HL-60 (cell line): ENCODE measurements around the gene BCAT1.
"Not testable (repeated sequence)": the region's sequence is repeated elsewhere in the genome, so short reads cannot be mapped to it uniquely, and the experiment has no call there.

Experiments
- DNase-seq, 2 experiments: peaks; one replicate each; pipeline ENCODE4 v3.0.0-alpha.2; 2010 to 2020; ENCODE audit warnings: low read depth in 1 of 2, low spot score in 1 of 2
- H3K27ac ChIP-seq: fragments of 250-450 bp; sonication (Bioruptor Pico); replicated peaks from 2 replicates; pipeline ENCODE4 v1.5.1; 2020; ENCODE audit warnings: mild to moderate bottlenecking, moderate library complexity
- H3K27me3 ChIP-seq: fragments of 250-450 bp; sonication (Bioruptor Pico); 2 replicates; pipeline ENCODE4 v1.5.1; 2021; ENCODE audit warnings: mild to moderate bottlenecking, moderate library complexity; ENCODE audit not compliant: insufficient read depth, poor library complexity, severe bottlenecking
- H3K4me3 ChIP-seq: replicated peaks from 2 replicates; pipeline ENCODE4 v1.5.1; 2011; ENCODE audit warnings: mild to moderate bottlenecking, control low read depth, low read length; ENCODE audit not compliant: insufficient read depth
- CTCF ChIP-seq: IDR thresholded peaks from one replicate; pipeline ENCODE4 v1.5.1; 2011; ENCODE audit warnings: low read length, control low read depth, inconsistent platforms; ENCODE audit not compliant: insufficient read depth
- GABPA ChIP-seq: IDR thresholded peaks from 2 replicates; pipeline ENCODE4 v1.6.1; 2012; ENCODE audit warnings: low read depth
- POLR2AphosphoS5 ChIP-seq: IDR thresholded peaks from 2 replicates; pipeline ENCODE4 v1.6.1; 2012; ENCODE audit warnings: low read depth
- REST ChIP-seq: IDR thresholded peaks from 2 replicates; pipeline ENCODE4 v1.6.1; 2012; ENCODE audit warnings: low read depth; ENCODE audit not compliant: insufficient replicate concordance
- SPI1 ChIP-seq: IDR thresholded peaks from 2 replicates; pipeline ENCODE4 v1.6.1; 2012; ENCODE audit warnings: low read depth, mild to moderate bottlenecking, borderline replicate concordance

Gene BCAT1

GRCh38 chr12:24880732-24881131 lies 68.2 kb downstream of the BCAT1 start:
- Histone ChIP-seq H3K4me3 (no peak overlapping the region), H3K27ac (no peak overlapping the region), H3K27me3 (no peaks in the 10 kb centered on the region)
- TF ChIP-seq CTCF (no peak), GABPA (no peak), REST (no peak), POLR2AphosphoS5 (no peak), SPI1 (no peak)
- DNase-seq, result no peak

DNA sequence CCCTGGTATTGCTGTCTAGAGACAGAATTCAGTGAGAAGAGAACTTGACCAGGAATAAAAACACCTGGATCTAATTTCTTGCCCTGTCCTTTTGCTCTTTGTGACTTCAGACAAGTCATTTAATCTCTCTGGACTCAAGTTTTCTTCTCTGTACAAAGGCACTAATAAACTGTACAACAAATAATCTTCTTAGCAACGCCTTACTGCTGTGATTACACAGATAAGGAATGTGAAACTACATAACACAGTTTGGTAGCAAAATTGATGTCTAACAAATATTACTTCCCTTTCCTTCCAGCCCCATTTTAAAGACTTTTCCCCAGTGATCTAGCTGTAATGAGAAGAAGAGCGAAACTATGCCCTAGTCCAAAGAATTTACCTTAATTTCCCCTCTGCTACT lies 69.3 kb downstream of the BCAT1 start:
- no peaks in the 10 kb centered on the region for H3K27me3 ChIP-seq
- H3K4me3 ChIP-seq, result no peak overlapping the region
- no peak overlapping the region for H3K27ac ChIP-seq
- DNase-seq, result no peak
- no peak for TF ChIP-seq GABPA
- no peak for TF ChIP-seq CTCF
- no peak for TF ChIP-seq POLR2AphosphoS5

DNA sequence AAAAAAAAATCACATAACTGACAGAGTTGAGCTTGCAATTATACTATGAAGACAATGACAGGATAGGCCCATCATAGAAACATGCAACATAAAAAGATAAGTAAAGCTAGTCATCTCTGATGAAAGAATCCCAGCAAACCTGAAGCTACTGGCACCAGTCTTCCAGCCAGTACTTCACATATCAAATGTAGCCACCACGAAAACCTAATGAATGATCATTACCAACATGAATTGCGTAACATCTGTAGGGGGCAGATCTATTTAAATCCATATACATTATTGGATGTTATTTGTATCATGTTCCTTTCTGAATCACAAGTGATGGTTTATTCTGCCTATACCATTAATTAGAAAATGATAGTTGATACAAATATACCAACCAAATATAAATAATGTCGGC lies 73.9 kb downstream of the BCAT1 start:
- no peak for TF ChIP-seq POLR2AphosphoS5
- TF ChIP-seq SPI1, result no peak
- TF ChIP-seq REST, result no peak
- no peak for TF ChIP-seq CTCF
- no peak for TF ChIP-seq GABPA
- no peak for DNase-seq
- H3K27me3 ChIP-seq, result no peaks in the 10 kb centered on the region
- no peak overlapping the region for H3K4me3 ChIP-seq
- H3K27ac ChIP-seq, result no peak overlapping the region

- Histone ChIP-seq H3K27ac (no peak overlapping the region), H3K4me3 (no peak overlapping the region), H3K27me3 (no peaks in the 10 kb centered on the region)
- TF ChIP-seq REST, result no peak
- no peak for TF ChIP-seq GABPA
- TF ChIP-seq CTCF, result no peak
- TF ChIP-seq POLR2AphosphoS5, result no peak
- TF ChIP-seq SPI1, result no peak
- DNase-seq, result no peak
Measured at GRCh38 chr12:24872211-24872610, 76.7 kb downstream of the BCAT1 start.

- not testable (repeated sequence) for H3K27ac ChIP-seq, H3K27me3 ChIP-seq, DNase-seq, H3K4me3 ChIP-seq
Measured at GRCh38 chr12:24866139-24866538, 82.8 kb downstream of the BCAT1 start.
